ENCODE results near the gene PPP4R3B.

The PPP4R3B gene

DNA sequence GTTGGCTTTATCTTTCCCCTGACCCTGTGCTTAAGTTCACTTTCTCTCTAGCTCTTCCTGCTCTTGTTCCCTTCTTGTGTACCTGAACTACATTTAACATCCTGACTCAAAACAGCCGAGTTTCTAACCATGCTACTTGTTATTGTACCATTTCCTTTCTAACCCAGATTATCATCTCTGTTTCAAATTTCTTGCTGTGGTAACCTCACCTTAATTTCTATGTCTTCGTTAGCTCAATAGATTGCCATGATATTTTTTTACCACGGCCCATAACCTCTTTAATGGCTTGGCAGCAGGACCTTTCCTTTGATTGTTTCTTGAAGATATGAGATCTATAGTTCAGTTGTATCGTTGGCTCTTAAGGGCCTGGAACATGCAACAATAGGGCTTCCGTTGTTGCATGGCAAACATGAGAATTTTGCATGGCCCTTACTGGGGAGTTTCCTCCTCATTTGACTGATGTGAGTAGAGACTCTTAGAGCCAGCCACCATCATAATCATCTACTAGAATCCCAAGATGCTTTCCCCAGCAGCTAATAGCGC, 86.8 kb downstream of the PPP4R3B start:
- Histone ChIP-seq H3K4me3 (ENCODE audit: low read depth, low read length) (no peak overlapping the region), H3K27ac (ENCODE audit: extremely low read depth, low read depth, low read length) (no peak overlapping the region), H3K4me1 (ENCODE audit: control insufficient read depth, insufficient read depth, low read length) (no peaks in the 10 kb centered on the region), H3K9me3 (ENCODE audit: control insufficient read depth, insufficient read depth, low read depth, low read length) (no peaks in the 10 kb centered on the region), H3K36me3 (ENCODE audit: control insufficient read depth in 2 of 2, insufficient read depth in 1 of 2, low read length in 2 of 2) (peaks cover 27 to 55% of the 10 kb centered on the region in 2 experiments)
- TF ChIP-seq ZNF600 (tag by site-specific recombination; IDR thresholded peaks at IDR 0.05) (no peak), HOXC10 (CRISPR knock-in tag; IDR thresholded peaks at IDR 0.05) (no peak), ZNF514 (tag by site-specific recombination; IDR thresholded peaks at IDR 0.05) (no peak), ZNF274 (IDR thresholded peaks at IDR 0.05; ENCODE audit: low read length) (no peak), ZNF274 (tag by site-specific recombination; IDR thresholded peaks at IDR 0.05; ENCODE audit: borderline replicate concordance) (no peak), SP7 (tag by site-specific recombination; IDR thresholded peaks at IDR 0.05) (no peak), ZNF791 (tag by site-specific recombination; IDR thresholded peaks at IDR 0.05) (no peak)
- POLR2A ChIA-PET, result no interaction called here
- CTCF ChIA-PET, result interaction anchor here (0.6 kb wide), 1 partner anchor 36 kb away, joined by 3 read pairs; no protein-coding TSS in a partner anchor

- ChIA-PET CTCF (no interaction called here), POLR2A (interaction anchor here (0.6 kb wide), 1 partner anchor 832 kb away, joined by 3 read pairs; no protein-coding TSS in a partner anchor)
- Histone ChIP-seq H3K4me3 (ENCODE audit: low read depth, low read length) (no peak overlapping the region), H3K36me3 (ENCODE audit: control insufficient read depth in 2 of 2, insufficient read depth in 1 of 2, low read length in 2 of 2) (peaks cover 52 to 61% of the 10 kb centered on the region in 2 experiments), H3K4me1 (ENCODE audit: control insufficient read depth, insufficient read depth, low read length) (no peaks in the 10 kb centered on the region), H3K27ac (ENCODE audit: extremely low read depth, low read depth, low read length) (no peak overlapping the region), H3K9me3 (ENCODE audit: control insufficient read depth, insufficient read depth, low read depth, low read length) (no peaks in the 10 kb centered on the region)
- TF ChIP-seq, protein P1, sequence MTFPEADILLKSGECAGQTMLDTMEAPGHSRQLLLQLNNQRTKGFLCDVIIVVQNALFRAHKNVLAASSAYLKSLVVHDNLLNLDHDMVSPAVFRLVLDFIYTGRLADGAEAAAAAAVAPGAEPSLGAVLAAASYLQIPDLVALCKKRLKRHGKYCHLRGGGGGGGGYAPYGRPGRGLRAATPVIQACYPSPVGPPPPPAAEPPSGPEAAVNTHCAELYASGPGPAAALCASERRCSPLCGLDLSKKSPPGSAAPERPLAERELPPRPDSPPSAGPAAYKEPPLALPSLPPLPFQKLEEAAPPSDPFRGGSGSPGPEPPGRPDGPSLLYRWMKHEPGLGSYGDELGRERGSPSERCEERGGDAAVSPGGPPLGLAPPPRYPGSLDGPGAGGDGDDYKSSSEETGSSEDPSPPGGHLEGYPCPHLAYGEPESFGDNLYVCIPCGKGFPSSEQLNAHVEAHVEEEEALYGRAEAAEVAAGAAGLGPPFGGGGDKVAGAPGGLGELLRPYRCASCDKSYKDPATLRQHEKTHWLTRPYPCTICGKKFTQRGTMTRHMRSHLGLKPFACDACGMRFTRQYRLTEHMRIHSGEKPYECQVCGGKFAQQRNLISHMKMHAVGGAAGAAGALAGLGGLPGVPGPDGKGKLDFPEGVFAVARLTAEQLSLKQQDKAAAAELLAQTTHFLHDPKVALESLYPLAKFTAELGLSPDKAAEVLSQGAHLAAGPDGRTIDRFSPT (tag by site-specific recombination; IDR thresholded peaks at IDR 0.05), result no peak
- TF ChIP-seq PRDM1 (tag by site-specific recombination; IDR thresholded peaks at IDR 0.05) (no peak), ZNF138 (tag by site-specific recombination; IDR thresholded peaks at IDR 0.05; ENCODE audit: borderline replicate concordance) (no peak), FEZF1 (tag by site-specific recombination; IDR thresholded peaks at IDR 0.05) (no peak), BCL11B (tag by site-specific recombination; IDR thresholded peaks at IDR 0.05; ENCODE audit: low read depth) (no peak), ZNF514 (tag by site-specific recombination; IDR thresholded peaks at IDR 0.05) (no peak), ZNF548 (tag by site-specific recombination; IDR thresholded peaks at IDR 0.05) (no peak), ZNF600 (tag by site-specific recombination; IDR thresholded peaks at IDR 0.05) (no peak), SETDB1 (IDR thresholded peaks at IDR 0.05; ENCODE audit: insufficient read length, low read length) (no peak), CTCF (tag by site-specific recombination; IDR thresholded peaks at IDR 0.05) (no peak), ZNF426 (tag by site-specific recombination; IDR thresholded peaks at IDR 0.05) (no peak), ZFP37 (tag by site-specific recombination; IDR thresholded peaks at IDR 0.05) (no peak), ZNF169 (tag by site-specific recombination; IDR thresholded peaks at IDR 0.05) (no peak), ZNF777 (tag by site-specific recombination; IDR thresholded peaks at IDR 0.05; ENCODE audit: borderline replicate concordance) (no peak), ZNF280D (tag by site-specific recombination; IDR thresholded peaks at IDR 0.05) (no peak), ZNF24 (tag by site-specific recombination; IDR thresholded peaks at IDR 0.05) (no peak), ZNF23 (tag by site-specific recombination; IDR thresholded peaks at IDR 0.05; ENCODE audit: borderline replicate concordance) (no peak), GFI1B (tag by site-specific recombination; IDR thresholded peaks at IDR 0.05) (no peak)
Observed at GRCh38 chr2:55526174-55526573, 91.2 kb downstream of the PPP4R3B start.
